Hepatic stellate cell (primary cell): ENCODE results near the gene MFSD12.
"Not testable (repeated sequence)": the region's sequence is repeated elsewhere in the genome, so short reads cannot be mapped to it uniquely, and the experiment has no call there.

Source experiments
- DNase-seq: peaks from one replicate; pipeline ENCODE4 v3.0.0; 2011; ENCODE audit warnings: low spot score

The MFSD12 gene

GRCh38 chr19:3584036-3584802 lies 26.8 kb upstream of the MFSD12 start:
- DNase-seq = not testable (repeated sequence)

- not testable (repeated sequence) for DNase-seq
Measured at GRCh38 chr19:3581792-3582191, 24.4 kb upstream of the MFSD12 start.

DNA sequence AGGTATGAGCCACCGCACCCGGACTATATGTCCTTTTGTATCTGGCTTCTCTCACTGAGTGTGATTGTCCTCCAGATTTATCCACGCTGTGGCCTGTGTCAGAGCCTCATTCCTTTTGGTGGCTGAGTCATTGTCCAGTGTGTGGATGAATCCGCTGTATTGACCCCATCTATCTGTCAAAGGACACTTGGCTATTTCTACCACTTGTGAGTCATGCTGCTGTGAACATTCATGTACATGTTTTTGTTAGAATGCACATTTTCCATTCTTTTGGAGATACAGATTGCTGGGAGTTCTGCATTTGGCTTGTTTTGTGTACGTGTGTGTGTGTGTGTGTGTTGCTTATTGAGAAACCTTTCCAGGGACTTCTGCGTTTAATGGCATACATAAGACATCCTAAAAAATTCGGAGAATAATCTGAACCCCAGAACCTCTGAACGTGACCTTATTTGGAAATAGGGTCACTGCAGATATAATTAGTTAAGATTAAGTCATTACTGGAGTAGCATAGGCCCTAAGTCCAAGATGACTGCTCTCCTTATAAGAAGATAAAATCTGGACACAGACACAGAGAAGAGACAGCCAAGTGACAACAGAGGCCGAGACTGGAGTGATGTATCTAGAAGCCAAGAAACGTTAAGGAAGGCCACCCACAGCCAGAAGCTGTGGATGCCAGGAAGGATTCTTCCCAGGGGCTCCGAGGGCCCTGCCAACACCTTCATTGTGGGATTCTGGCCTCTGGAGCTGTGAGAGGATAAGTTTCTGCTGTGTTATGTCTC lies 23.0 kb upstream of the MFSD12 start:
- peak; percentile 94 for DNase-seq

DNA sequence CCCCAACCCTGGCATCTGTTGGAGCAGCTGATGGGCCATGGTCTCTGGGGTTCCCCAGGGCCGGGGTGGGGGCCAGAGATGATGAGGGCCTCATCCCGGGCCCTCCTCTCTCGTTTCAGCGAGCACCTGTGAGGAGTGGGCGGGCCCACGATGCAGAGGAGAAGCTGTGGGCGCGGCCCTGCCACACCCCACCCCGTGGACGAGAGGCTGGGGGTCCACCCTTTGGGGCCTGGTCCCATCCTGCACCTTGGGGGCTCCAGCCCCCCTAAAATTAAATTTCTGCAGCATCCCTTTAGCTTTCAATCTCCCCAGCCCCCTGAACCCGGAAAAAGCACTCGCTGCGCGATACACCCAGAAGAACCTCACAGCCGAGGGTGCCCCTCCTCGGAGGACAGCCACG lies 21.0 kb upstream of the MFSD12 start:
- DNase-seq = no peak

GRCh38 chr19:3577723-3578344 lies 20.4 kb upstream of the MFSD12 start:
- DNase-seq = no peak

DNA sequence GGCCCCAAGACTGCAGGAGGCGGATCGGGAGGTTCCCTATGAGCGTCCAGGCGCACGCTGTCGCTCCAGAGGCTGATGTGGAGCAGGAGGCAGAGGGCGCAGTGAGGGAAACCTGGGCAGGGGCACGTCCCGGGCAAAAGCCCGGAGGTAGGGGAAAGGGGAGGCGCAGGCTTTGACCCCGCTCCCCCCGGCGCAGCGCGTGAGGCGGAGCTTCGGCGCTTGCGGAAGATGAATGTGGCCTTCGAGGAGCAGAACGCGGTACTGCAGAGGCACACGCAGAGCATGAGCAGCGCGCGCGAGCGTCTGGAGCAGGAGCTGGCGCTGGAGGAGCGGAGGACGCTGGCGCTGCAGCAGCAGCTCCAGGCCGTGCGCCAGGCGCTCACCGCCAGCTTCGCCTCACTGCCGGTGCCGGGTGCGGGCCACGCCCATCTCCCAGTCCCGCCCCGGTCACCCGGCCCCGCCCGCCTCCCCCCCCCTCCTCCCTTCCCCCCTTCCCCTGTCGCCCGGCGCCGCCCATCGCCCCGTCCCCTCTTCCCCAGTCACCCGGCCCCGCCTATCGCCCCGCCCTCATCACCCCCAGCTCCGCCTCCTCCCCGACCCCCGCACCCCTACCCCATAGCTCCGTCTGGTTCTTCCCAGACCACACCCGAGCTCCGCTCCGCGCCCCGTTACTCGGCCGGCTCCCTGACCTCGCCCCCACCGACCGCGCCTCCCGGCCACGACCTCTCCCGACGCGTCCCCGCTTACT lies 19.5 kb upstream of the MFSD12 start:
- DNase-seq = no peak

DNA sequence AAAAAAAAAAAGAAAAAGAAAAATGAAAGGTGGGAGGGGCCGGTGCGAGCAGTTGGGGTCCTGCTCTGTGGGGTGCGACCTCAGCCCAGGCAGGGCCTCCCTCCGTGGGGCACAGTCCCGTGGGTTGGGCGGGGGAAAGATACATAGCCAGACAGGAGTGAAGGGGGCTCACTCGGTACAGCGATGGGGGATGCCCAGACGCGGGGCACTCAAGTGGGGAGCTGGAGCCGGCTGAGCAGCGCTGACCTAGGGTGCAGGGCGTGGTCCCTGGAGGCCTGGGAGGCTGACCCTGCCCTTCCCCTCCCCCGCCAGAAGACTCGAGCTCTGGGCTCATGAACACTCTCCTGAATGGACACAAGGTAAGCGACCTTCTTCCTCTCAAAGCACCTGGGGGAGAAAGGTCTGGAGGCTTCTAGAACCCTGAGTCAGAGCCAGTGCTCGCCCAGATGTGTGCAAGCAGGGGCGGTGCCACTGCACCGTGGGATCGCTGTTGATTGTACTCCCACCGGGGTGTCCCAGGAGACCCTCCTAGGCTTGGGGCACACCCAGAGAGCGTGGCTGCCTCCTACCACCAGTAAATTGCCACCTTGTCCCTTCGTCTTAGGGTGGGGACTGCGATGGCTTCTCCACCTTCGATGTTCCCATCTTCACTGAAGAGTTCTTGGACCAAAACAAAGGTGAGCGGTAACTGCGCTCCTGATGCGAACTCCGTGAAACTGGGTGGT lies 18.7 kb upstream of the MFSD12 start:
- no peak for DNase-seq

DNA sequence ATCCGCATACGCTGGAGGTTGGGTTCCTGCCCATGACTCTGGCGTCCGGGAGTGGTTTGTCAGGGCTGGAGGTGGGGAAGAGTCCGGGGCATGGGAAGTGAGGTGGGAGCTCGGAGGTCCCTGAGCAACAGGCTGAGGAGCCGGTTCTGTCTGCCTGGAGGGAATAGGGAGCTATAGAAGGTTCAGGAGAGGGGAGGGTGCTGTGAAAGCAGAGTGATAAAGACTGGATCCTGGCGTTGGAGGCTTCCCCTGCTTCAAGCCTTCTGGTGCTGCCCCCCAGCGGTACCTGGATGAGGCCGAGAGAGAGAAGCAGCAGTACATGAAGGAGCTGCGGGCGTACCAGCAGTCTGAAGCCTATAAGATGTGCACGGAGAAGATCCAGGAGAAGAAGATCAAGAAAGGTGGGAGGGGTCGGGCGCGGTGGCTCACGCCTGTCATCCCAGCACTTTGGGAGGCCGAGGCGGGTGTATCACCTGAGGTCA lies 17.9 kb upstream of the MFSD12 start:
- DNase-seq = no peak

DNA sequence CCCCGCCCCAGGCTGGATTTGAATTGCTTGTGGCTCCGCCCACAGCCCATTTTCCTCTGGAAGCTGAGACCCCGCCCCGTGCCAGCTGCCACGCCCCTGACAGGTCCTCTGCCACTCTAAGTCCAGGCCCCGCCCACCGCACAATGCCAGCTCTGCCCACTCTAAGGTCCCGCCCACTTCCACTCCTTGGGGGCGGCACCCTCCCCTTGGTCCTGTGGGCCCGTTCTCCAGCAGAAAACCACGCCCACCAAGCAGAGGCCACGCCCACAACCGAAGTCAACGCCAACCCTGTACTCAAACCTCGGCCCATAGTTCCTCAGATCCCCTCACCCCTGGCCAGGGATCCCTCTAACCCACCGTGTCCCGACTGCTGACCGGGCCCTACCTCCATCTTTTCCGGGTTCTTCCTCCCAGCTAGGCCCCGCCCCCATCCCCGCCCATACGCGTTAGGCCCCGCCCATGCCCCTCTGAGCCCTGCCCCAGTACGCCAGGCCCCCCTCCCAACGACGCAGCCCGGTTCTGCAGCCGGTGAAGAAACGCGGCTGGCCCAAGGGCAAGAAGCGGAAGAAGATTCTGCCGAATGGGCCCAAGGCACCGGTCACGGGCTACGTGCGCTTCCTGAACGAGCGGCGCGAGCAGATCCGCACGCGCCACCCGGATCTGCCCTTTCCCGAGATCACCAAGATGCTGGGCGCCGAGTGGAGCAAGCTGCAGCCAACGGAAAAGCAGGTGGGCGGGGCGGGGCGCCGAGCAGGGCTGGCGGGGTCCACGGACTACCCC lies 16.7 kb upstream of the MFSD12 start:
- peak; percentile 87 for DNase-seq

DNA sequence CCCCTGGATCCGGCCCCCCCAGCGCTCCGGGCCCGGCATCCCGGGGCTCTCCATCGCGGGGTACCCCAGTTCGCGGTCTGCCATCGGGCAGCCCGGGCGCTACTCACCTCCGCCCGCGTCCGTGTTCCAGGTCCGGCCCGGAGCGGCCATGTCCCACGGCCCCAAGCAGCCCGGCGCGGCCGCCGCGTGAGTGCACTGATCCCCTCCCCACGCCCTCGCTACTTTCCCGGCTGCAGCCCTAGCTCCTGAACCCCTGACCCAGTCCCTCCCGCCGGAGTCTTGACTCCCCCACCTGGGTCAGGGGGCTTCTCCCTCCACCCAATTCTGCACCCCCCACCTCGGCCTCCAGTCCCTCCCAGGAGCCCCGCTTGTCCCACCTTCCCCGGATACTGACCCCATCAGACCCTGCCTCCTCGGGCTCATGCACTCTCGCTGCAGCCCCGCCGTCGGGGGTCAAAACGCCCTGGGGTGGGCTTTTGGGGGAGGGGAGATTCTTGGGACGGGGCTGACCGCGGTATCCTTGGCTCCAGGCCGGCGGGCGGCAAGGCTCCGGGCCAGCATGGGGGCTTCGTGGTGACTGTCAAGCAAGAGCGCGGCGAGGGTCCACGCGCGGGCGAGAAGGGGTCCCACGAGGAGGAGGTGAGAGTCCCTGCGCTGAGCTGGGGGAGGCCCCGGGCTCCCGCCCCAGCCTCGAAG lies 15.9 kb upstream of the MFSD12 start:
- no peak for DNase-seq

DNA sequence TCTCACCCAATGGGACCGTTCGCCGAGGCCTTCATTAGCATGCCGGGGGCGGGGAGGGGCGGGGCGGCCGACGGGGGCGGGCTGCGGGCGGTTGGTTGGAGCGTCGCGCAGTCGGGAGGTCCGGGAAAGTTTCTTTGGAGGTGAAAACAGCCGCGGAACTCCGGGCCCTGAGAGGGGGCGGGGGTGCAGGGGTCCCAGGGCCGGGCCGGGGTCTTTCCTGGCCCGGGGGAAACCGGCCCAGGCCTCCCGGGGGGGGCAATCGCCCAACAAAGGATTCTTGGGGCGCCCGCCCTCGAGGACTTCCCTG lies 15.4 kb upstream of the MFSD12 start, which contains the start of gene HMG20B:
HMG20B (plus strand) TSS at position 90 of the 307 bp plus-strand sequence. CDS start 366 bp downstream, outside the sequence.
- no peak for DNase-seq

- peak; percentile 99 for DNase-seq
Measured at GRCh38 chr19:3572132-3572854, 14.9 kb upstream of the MFSD12 start.

DNA sequence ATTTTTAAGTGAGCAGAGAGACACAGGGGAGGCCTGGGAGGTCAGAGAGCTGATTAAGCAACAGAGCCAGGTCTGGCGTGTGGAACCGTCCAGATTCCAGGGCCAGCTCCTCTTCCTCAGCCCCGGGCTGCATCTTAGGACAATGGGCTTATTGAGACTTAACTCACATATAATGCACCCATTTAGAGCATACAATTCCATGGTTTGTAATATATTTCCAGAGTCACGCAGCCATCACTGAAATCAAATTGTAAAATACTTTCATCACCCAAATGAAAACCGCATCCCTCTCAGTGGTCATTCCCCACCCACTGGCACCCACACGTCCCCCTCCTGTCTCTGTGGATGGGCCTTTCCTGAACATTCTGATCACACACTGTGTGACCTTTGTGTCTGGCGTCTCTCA lies 13.2 kb upstream of the MFSD12 start:
- no peak for DNase-seq

DNA sequence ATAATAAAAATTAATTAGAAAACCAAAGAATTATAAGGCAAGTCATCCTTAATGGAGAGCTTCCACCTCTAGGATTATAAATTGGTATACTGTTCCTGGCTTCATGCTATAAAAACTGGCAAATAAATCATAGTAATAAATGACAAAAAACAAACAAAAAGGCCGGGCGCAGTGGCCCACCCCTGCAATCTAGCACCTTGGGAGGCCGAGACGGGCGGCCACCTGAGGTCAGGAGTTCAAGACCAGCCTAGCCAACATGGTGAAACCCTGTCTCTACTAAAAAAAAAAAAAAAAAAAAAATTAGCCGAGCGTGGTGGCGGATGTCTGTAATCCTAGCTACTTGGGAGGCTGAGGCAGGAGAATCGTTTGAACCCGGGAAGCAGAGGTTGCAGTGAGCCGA lies 12.7 kb upstream of the MFSD12 start:
- not testable (repeated sequence) for DNase-seq

GRCh38 chr19:3565139-3565538 lies 7.8 kb upstream of the MFSD12 start:
- no peak for DNase-seq

DNA sequence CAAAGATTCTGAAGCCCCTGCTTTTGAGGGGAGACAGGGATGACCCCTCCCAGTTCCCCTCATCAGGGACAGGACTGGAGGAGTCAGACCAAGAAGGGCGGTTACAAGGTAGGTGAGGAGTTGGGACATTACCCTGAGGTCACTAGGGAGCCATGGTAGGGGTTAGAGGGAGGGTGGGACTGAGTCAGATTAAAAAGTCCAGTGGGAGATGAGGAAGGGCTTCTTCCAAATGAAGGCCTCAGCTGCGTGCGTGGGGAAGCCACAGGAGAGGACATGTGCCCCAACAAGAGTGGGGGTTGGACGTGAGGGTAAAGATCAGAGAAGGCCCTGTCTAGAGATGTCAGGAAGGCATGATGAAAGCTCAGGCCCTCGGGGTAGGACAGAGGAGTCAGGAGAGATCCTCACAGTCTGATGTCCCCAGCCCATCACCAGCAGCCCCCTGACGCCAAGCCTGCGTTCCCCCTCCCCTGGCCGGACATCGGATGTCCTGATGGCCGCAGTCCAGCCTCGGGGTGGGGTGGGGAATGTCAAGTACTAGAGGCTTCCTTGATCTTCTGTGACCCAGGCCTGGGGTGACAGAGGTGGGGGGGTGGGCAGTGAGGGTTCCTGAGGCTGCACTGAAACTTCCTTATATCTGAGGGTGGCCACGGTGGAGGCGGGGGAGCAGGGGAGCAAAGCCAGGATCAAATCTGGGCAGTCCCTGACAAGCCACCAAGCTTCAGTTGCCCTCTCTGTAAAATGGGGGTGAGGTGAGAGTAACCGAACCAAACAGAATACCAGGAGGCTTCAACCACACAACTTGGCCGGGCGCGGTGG lies 6.5 kb upstream of the MFSD12 start:
- DNase-seq = no peak

GRCh38 chr19:3556978-3557460 lies 367 bp downstream of the MFSD12 start:
- DNase-seq = peak; percentile 76

- DNase-seq = no peak
Measured at GRCh38 chr19:3556423-3556977, 886 bp downstream of the MFSD12 start.
